GM18502 (cell line): ENCODE measurements around the gene FANCE.
"Not testable (repeated sequence)": the region's sequence is repeated elsewhere in the genome, so short reads cannot be mapped to it uniquely, and the experiment has no call there.

Source experiments
- ATAC-seq: cut with Tn5 transposase; IDR thresholded peaks from one replicate; pipeline ENCODE4 v1.9.1; 2021; ENCODE audit warnings: mild to moderate bottlenecking; ENCODE audit not compliant: unreplicated experiment, poor library complexity

Gene FANCE

DNA sequence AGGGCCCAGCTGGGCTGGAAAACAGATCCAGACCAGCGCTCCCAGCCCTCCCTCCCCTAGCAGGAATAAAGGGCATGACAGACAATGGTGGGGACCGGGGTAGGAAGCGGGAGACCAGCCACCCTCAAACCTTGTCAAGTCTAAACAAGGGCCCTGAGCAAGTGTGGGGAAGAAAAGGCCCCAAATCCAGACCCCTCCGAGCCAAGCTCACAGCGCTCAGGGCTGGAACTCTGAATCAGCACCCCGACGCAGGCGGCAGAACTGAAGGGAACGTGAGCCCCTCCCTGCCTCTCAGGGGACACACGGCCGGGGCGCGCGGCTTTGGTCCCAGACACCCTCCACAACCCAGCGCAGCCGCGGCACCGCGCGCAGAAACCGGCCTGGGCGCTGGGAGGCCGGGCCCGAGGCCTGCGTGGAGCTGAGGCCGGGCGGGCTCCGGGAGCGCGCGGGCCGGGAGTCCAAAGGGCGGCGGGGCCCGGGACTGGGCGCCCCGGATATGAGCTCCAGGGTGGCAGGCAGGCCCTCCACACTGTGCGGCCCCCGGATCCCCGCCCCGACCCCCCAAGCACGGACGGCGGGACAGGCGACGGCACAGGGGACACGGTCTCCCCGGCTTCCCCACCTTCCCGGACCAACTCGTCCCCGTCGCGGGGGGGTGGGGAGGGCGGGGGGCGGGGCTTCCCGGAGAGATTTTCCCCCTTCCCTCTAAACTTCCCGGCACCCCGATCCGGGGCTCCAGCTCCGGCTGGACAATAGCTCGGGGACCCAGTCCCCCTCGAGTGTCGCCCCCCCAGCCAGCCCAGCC is 44.1 kb downstream of the FANCE start:
- no peak for ATAC-seq

DNA sequence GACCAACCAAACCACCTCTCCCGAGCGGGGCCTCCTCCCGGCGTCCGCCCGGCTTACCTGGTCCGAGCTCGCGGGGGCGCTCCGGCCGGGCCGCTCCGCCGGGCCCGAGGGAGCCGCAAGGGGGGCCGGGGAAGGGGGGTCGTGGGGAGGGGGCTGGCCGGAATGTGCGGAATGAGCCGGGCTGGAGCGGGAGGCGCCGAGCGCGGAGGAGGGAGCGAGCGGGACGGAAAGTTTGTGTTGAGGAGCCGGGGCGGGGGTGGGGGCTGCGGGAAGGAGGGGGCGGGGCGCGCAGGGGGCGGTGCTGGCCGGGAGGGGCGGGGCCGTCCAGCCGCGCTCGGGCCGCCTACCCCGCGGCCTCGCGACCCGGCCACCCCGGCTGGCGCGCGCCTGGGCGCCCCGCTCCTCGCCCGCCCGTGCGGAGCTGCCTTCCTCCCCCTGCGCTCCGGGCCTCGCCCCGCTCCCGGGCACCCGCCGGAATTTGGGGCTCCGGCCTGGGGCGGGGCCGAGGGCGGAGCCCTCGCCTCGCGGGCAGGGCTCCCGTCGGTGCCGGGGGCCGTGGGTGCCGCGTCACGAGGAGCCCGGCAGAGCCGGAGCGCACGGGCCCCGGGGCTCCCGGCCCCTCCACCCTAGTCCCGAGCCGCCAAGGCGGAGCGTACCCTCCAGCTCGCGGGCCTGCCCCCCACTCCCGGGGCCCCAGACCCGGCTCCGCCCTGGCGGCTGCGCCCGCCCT is 44.9 kb downstream of the FANCE start, which contains the start of gene TEAD3:
TSS of gene TEAD3 (minus strand) at position 239 of the 730 bp plus-strand sequence.
- peak; percentile 53 for ATAC-seq

DNA sequence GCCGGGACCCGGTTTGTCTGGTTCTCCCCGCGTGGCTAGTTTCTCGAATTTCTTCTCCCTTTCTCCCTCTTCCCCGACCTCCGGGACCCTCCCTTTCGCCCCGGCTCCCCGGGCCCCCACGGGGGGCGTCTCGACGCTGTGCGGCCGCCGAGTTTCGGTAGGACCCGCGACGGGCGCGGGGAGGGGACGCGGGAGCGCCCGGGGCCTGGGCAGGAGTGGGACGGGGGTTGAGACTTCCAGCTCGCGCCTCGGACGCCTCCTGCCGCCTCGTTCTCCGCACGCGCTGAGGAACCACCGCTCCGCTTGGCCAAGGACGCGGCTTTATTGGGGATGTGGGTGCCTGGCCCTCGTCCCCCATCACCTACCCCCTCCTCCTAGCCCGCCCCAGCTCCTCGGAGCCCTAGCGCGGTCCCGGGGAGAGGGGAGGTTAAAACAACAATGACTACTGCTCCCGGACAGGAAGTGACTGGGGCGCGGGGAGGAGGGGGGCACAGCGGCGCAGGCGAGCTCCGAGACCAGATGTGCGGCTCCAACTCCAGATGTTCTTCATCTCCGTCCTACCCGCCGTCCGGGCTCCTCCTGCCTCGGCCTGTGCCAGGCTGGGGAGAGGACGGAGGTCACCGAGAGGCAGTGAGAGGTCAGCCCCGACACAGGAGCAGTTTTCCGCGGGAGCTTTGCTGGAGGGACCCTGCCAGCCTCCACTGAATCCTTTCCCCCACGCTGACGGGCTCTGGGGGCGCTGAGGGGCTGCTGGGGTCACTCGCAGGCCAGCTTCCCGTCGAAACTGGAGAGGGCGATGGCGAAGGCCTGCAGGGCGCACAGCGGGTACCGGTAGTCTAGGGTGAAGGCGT is 45.7 kb downstream of the FANCE start:
- ATAC-seq, result peak; percentile 13

DNA sequence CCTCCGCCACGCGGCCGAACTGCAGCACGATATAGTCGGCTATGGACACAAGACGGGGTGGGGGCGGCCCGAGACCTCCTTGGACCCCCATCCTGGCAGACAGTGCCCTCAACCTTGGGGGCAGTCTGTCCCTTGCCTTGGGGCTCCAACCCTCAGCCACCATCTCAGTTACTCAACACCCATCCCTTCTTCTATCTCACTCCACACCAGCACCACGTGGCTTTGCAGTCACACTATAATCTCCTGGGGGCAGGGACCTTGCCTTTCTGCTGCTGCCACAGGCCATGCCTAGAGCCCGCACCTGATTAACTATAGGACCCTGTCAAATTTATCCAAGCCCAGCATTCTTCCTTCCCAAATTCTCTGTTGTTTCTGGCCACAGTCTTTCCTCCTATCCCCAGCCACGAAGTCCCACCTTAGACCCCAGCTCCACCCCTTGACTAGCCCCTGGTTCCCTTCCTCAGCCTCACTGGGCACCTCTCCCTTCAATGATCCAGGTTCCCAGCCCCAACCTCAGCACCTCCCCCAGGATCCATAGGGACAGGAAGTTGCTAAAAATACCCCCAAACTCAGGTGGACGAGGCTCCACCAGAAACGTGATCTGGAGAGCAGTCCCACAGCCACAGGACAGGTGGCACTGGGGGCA is 46.4 kb downstream of the FANCE start:
- no peak for ATAC-seq

DNA sequence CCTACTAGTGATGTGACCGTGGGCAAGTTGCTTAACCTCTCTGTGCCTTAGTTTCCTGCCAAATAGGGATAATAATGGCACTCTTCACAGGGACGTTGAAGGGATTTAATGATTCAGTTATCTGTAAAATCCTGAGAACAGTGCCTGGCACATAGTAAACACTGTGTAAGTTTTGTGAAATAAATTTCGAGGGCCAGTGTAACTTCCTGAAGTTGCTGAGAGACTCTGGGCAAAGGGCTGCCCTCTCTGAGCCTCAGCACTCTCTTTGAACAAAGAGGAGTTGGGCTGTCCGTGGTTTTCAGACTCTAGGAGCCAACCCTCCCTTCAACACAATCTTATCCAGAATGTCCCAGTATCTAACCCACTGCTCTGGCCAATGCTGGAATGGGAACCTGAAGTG is 47.2 kb downstream of the FANCE start:
- no peak for ATAC-seq

DNA sequence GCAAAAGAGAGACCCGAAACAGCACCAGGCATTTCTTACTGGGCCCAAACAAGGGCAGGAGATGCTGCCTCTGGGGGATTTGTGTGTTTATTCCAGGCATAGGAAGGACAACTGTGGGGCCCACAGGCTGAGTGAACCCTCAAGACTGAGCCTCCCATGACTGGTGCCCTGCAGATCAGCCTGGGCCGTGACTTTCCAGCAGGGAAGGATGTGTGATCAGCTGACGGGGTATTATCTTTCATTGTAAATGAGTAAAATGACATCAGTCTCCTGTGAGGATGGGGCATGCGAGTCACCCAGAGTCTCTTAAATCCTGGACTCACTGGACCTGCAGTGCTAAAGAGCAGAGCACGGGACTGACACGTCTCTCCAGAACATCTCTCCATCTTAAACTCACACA is 48.6 kb downstream of the FANCE start:
- ATAC-seq, result no peak

DNA sequence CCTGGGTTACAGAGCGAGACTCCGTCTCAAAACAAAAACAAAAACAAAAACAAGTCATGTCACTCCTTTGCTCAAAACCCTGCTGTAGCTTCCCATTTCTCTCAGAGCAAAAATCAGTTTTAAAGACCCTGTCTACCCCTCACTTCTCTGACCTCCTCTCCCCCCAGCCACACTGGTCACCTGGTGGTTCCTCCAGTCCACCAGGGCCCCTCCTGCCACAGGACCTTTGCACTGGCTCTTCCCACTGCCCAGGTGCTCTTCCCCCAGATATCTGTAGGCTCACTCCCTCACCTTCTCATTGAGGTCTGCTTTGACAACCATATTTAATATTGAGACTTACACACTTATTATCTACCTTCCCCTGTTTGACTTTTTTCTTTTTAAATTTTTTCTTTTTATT is 49.6 kb downstream of the FANCE start:
- ATAC-seq, result no peak

DNA sequence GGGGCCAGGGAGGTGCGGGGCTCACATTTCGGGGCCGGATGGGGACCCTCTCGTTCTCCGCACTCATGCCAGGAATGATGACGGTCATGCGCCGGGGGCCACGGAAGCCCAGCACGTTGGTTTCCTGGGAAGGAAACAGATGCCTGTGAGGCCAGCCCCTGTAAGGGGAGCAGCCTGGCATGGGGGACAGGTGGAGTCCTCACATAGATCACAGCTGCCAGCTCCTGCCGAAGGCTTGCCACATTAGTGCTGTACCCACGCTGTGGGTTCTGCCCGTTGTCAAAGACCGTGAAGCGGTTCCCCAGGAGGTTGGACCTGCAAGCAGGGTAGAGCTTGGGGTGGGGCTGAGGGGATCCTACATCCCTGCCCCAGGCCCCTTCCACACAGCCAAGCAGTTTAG is 51.4 kb downstream of the FANCE start:
- ATAC-seq, result no peak

DNA sequence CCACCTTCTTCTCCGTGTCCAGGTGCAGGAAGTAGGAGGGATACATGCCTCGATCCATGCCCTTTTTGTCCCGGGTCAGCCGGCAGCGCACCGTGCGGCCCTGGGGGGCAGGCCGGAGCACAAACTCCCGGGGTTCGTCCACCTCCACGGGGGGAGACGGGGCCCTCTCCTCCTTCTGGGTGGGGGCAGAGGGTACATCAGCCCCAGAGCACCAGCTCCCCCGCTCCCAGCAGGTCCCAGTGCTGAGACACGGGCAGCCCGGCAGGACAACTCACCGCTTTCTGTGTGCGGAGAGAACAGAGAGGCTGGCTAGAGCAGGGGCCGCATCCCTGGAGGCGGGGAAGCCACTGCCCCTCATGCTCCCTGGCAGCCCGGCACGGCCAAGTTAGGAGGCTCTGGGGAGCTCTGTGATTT is 53.9 kb downstream of the FANCE start:
- ATAC-seq, result no peak

DNA sequence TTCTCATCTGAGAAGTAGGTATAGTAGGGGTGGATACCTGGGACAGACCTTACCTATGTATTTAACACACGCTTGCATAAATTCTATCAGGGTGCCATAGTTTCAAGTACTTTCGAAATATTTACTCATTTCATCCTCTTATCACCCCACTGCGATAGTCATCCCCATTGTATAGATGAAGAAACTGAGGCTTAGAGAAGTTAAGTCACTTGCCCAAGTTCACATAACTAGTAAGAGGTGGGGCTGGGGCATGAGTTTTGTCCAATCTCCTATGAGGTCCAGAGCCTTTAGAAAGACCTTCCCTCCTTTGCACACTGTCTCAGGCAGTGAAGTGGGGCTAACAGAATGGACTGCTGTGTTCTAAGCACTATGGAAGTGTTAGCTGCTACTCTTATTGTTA is 54.4 kb downstream of the FANCE start:
- ATAC-seq, result no peak

DNA sequence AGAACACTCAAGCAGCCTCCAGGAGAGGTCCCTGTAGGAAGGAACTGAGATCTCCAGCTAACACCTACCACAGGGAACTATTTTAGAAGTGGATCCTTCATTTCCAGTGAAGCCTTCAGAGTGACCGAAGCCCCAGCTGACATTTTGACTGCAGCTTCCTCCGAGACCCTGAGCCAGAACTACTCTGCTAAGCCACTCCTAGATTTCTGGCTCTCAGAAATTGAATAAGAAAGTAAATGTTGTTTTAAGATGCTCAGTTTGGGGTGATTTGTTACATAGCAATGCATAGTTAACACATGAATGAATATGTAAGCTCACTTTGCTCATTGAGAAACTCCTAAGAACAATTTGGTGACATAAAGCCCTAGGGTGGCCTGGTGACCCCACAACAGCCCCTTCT is 55.1 kb downstream of the FANCE start:
- ATAC-seq, result no peak

DNA sequence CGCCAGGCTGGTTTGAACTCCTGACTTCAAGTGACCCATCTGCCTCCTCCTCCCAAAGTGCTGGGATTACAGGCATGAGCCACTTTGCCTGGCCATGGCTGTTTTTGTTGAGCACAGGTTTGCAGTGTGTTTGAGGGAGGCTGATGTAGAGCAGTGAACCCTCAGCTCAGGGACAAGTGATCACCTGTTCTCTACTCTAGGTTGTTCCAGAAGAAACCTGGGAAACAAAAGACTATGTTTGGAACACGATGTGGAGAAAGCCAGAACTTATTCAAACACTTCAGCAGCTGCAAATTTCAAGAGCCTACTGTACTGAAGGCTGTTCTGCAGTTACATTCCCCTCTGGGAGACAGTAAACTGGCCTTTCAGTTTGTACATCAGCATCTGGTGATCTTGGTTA is 55.9 kb downstream of the FANCE start:
- ATAC-seq, result no peak

DNA sequence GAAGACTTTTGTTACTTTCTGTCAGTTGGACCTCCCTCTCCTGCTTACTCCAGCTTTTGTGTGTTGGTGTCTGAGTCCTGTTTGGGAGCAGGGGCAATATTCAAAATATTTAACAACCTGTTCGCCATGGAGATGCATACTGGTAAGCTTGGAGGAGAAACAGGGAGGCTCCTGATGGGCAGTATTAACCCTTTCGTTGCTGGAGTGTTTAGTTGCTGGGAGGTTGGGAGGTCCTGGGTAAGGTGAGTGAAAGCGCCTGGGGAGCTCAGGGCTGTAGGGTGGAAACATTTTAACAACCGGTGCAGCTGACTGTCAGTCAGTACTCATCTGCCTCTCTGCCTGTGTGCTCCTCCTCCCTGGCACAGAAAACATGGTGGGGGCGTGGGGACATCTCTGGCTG is 56.4 kb downstream of the FANCE start:
- no peak for ATAC-seq

DNA sequence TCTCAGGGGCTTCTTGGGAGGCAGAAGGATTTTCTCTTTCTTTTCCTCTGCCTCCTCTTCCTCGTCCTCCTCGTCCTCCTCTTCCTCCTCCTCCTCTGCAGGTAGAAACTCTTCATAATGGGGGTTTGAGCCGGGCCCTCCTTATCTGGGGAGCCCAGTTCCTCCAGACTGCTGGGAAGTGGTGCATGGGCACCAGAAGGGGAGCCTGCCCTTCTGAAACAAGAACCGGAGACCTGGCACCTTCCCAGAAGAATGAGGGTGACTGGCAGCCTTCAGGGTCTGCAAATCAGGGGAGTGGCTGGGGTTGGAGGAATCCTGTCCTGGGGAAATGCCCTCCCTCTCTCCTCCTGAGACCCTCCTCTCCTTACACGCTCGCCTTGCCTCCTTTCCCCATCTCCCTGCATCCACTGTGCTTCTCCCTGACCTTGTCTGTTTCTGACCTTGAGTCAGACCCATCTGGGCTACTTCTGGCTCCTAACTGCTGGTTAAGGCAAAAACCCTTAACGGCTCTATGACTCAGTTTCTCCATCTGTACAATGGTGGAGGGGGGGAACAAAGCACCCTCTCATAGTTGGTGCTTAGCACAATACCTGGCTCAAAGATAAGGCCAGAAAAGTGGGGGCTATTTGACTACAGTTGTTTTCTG is 58.9 kb downstream of the FANCE start:
- ATAC-seq, result no peak

DNA sequence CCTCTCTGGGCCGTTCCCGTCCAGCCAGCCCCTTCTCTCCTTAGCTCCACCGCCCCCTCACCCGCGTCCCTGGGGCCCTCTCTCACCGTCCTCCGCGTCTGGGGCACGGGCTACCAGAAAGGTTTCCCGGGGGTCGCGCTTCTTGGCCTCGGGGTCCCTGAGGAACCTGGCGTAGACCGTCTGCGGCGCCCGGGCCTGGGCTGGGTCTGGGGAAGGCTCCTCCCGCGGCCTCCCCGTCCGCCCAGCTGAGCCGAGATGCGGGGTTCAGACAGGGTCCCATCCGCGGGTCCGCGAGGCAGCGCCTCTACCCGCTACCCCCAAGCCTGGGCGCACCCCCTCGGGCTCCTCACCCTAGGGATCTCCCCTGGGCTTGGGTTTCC is 59.4 kb downstream of the FANCE start:
- ATAC-seq, result no peak

DNA sequence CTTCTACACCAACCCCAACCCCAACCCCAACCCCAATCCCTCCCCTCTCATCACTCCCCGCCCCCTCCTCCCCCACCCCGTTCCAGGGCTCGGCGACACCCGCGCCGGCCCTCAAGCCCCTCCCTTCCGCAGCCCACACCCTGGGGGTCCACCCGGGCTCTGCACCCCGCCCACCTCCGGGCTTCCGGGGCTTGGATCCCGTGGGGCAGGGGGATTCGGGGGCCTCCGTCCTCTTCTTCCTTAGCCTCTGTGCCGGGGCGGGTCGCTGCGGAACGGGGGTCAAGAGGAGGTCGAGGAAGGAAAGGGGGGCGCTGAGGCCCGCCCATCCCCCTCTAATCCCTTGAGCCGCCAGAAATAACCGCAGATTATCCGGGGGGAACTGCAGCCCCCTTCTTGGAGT is 59.9 kb downstream of the FANCE start:
- no peak for ATAC-seq

DNA sequence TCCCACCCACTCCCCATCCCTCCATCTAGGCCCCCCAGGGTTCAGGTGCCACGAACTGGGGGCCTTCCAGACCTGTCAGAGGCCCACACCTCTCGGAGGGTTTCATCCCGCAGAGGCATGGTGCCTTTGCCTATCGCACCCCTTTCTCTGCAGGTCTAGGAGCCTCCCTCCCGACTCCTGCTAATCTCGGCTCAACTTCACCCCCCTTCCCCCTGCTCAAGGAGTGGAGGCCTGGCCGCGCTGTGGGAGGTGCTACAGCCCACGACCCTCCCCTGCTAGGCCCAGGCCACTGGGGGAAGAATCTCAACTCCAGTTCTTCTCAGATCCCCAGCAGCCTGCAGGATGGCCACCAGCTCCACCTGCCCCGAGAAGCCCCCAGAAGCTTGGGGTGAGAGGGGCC is 60.6 kb downstream of the FANCE start, which contains the start of gene TULP1:
TSS of gene TULP1 (minus strand) at position 157 of the 400 bp plus-strand sequence. CDS start at position 119, 38 bp downstream.
- no peak for ATAC-seq

DNA sequence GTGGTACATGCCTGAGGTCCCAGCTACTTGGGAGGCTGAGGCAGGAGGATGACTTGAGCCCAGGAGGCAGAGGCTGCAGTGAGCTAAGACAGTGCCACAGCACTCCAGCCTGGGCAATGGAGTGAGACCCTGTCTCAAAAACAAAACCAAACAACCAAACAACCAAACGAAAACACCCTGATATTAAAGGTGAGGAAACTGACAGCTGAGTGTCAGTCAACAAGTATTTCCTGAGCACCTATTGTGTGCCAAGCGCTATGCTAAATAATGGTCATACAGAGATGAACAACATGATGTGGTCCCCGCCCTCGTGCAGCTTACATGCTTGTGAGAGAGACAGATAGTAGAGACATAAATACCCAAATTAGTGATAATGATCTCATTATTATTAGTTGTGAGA is 62.4 kb downstream of the FANCE start:
- ATAC-seq, result no peak

DNA sequence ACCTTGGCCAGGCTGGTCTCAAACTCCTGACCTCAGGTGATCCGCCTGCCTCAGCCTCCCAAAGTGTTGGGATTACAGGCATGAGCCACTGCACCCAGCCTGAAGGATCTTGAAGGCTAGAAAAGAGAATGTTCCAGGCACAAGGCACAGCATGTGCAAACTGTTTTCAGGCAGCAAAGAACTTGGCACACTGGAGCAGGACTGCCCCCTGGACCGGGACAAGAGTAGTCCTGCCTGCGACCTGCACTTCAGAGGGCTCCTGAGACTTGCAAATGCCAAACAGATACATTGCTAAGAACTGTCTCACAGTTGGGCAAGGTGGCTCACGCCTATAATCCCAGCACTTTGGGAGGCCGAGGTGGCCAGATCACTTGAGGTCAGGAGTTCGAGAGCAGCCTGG is 63.8 kb downstream of the FANCE start:
- not testable (repeated sequence) for ATAC-seq
